WTC11 (cell line): Measurements from ENCODE around the gene CLTRN. TPM values are rescaled to one million over a fixed set of nuclear protein-coding genes. Genes with fewer than 3 reads are reported as not detected.

Experiments used
- ATAC-seq: fragments of 200-7000 bp; cut with Tn5 transposase; 2 replicates; pipeline ENCODE4 v1.10.0; 2021; ENCODE audit warnings: mild to moderate bottlenecking, moderate library complexity
- CTCF ChIA-PET: fragments of 300-600 bp; sonication (Branson Sonifier 250); formaldehyde crosslinking; loops from one replicate; lab custom pipeline; 2021; ENCODE audit warnings: antibody characterized with exemption; lab: Charles Lee
- POLR2A ChIA-PET: fragments of 350-600 bp; sonication (Branson Sonifier 250); formaldehyde crosslinking; loops from one replicate; lab custom pipeline; 2021; ENCODE audit warnings: antibody characterized with exemption; lab: Charles Lee
- DNase-seq: peaks from one replicate; pipeline ENCODE4 v3.0.0; 2021; ENCODE audit warnings: low spot score
- H3K27ac Mint-ChIP-seq: 2 replicates; pipeline ENCODE4 v1.8.0; 2021; ENCODE audit warnings: mixed read lengths
- H3K27me3 Mint-ChIP-seq: 2 replicates; pipeline ENCODE4 v1.8.0; 2021; ENCODE audit warnings: low read depth, mild to moderate bottlenecking, moderate library complexity, mixed read lengths
- H3K36me3 Mint-ChIP-seq: 2 replicates; pipeline ENCODE4 v1.8.0; 2021; ENCODE audit warnings: mixed read lengths
- H3K4me1 Mint-ChIP-seq: 2 replicates; pipeline ENCODE4 v1.8.0; 2022; ENCODE audit warnings: mixed read lengths
- H3K4me3 Mint-ChIP-seq: 2 replicates; pipeline ENCODE4 v1.8.0; 2021; ENCODE audit warnings: mild to moderate bottlenecking, moderate library complexity, mixed read lengths
- H3K9me3 Mint-ChIP-seq: 2 replicates; pipeline ENCODE4 v1.8.0; 2021; ENCODE audit warnings: mixed read lengths
- ARID4B ChIP-seq: sonication (generic); formaldehyde crosslinking; IDR thresholded peaks from 2 replicates; pipeline ENCODE4 v1.8.0; 2023; ENCODE audit warnings: missing genetic modification reagents, mild to moderate bottlenecking, borderline replicate concordance
- CBFB ChIP-seq: sonication (generic); formaldehyde crosslinking; IDR thresholded peaks from 2 replicates; pipeline ENCODE4 v1.8.1; 2022; ENCODE audit warnings: mild to moderate bottlenecking, low read depth, missing genetic modification reagents
- CREB1 ChIP-seq: sonication (generic); formaldehyde crosslinking; IDR thresholded peaks from 2 replicates; pipeline ENCODE4 v1.8.0; 2023; ENCODE audit warnings: mild to moderate bottlenecking, missing genetic modification reagents
- CREM ChIP-seq: sonication (generic); formaldehyde crosslinking; IDR thresholded peaks from 2 replicates; pipeline ENCODE4 v1.8.1; 2022; ENCODE audit warnings: mild to moderate bottlenecking, missing genetic modification reagents, moderate library complexity
- CTCF ChIP-seq: fragments of 200-600 bp; IDR thresholded peaks from 2 replicates; pipeline ENCODE4 v1.8.0; 2022; ENCODE audit warnings: antibody characterized with exemption
- FOXJ3 ChIP-seq: sonication (generic); formaldehyde crosslinking; IDR thresholded peaks from 2 replicates; pipeline ENCODE4 v1.9.0; 2021; ENCODE audit warnings: missing genetic modification reagents, mild to moderate bottlenecking, borderline replicate concordance
- FOXK1 ChIP-seq: sonication (generic); formaldehyde crosslinking; IDR thresholded peaks from 2 replicates; pipeline ENCODE4 v1.8.0; 2022; ENCODE audit warnings: mild to moderate bottlenecking, moderate library complexity, missing genetic modification reagents
- HMGA2 ChIP-seq: fragments of 250-450 bp; sonication (Bioruptor Pico); IDR thresholded peaks from 2 replicates; pipeline ENCODE4 v1.4.0; 2021; ENCODE audit warnings: mild to moderate bottlenecking, moderate library complexity
- JAZF1 ChIP-seq: fragments of 250-450 bp; sonication (Bioruptor Pico); IDR thresholded peaks from 2 replicates; pipeline ENCODE4 v1.9.0; 2021; ENCODE audit warnings: moderate library complexity, mild to moderate bottlenecking, inconsistent platforms
- MAX ChIP-seq: sonication (generic); formaldehyde crosslinking; IDR thresholded peaks from 2 replicates; pipeline ENCODE4 v1.8.0; 2022; ENCODE audit warnings: mild to moderate bottlenecking, missing genetic modification reagents
- MXD4 ChIP-seq: fragments of 250-450 bp; sonication (Bioruptor Pico); IDR thresholded peaks from 2 replicates; pipeline ENCODE4 v1.8.0; 2021; ENCODE audit warnings: mild to moderate bottlenecking, moderate library complexity, borderline replicate concordance
- NR1H2 ChIP-seq: sonication (generic); formaldehyde crosslinking; IDR thresholded peaks from 2 replicates; pipeline ENCODE4 v1.9.0; 2021; ENCODE audit warnings: mild to moderate bottlenecking, moderate library complexity, missing genetic modification reagents
- NR2C2 ChIP-seq: sonication (generic); formaldehyde crosslinking; IDR thresholded peaks from 2 replicates; pipeline ENCODE4 v1.8.0; 2022; ENCODE audit warnings: mild to moderate bottlenecking, missing genetic modification reagents
- NR3C1 ChIP-seq: sonication (generic); formaldehyde crosslinking; conservative IDR thresholded peaks from 2 replicates; pipeline ENCODE4 v1.8.1; 2023; ENCODE audit warnings: low read depth, mild to moderate bottlenecking, missing genetic modification reagents
- PREB ChIP-seq: sonication (generic); formaldehyde crosslinking; IDR thresholded peaks from 2 replicates; pipeline ENCODE4 v1.8.1; 2022; ENCODE audit warnings: mild to moderate bottlenecking, missing genetic modification reagents, moderate library complexity, borderline replicate concordance
- PRRX2 ChIP-seq: fragments of 250-450 bp; sonication (Bioruptor Pico); IDR thresholded peaks from 2 replicates; pipeline ENCODE4 v1.8.0; 2021; ENCODE audit warnings: mild to moderate bottlenecking
- RELA ChIP-seq: sonication (generic); formaldehyde crosslinking; IDR thresholded peaks from 2 replicates; pipeline ENCODE4 v1.8.1; 2022; ENCODE audit warnings: missing genetic modification reagents, mild to moderate bottlenecking, borderline replicate concordance
- SOX15 ChIP-seq: fragments of 250-450 bp; sonication (Bioruptor Pico); IDR thresholded peaks from 2 replicates; pipeline ENCODE4 v1.9.0; 2021; ENCODE audit warnings: mild to moderate bottlenecking
- SP1 ChIP-seq: sonication (generic); formaldehyde crosslinking; conservative IDR thresholded peaks from 2 replicates; pipeline ENCODE4 v1.8.1; 2022; ENCODE audit warnings: missing genetic modification reagents
- USF2 ChIP-seq: sonication (generic); formaldehyde crosslinking; IDR thresholded peaks from 2 replicates; pipeline ENCODE4 v1.8.1; 2023; ENCODE audit warnings: mild to moderate bottlenecking, missing genetic modification reagents, moderate library complexity
- ZBTB21 ChIP-seq: sonication (generic); formaldehyde crosslinking; IDR thresholded peaks from 2 replicates; pipeline ENCODE4 v1.8.1; 2023; ENCODE audit warnings: mild to moderate bottlenecking, missing genetic modification reagents, borderline replicate concordance
- ZMAT4 ChIP-seq: fragments of 250-450 bp; sonication (Bioruptor Pico); IDR thresholded peaks from 2 replicates; pipeline ENCODE4 v1.9.0; 2021; ENCODE audit warnings: mild to moderate bottlenecking
- ZNF121 ChIP-seq: sonication (generic); formaldehyde crosslinking; IDR thresholded peaks from 2 replicates; pipeline ENCODE4 v1.8.0; 2023; ENCODE audit warnings: missing genetic modification reagents
- ZNF281 ChIP-seq: sonication (generic); formaldehyde crosslinking; IDR thresholded peaks from 2 replicates; pipeline ENCODE4 v1.8.0; 2023; ENCODE audit warnings: mild to moderate bottlenecking, missing genetic modification reagents
- ZNF317 ChIP-seq: sonication (generic); formaldehyde crosslinking; IDR thresholded peaks from 2 replicates; pipeline ENCODE4 v1.8.1; 2023; ENCODE audit warnings: low read depth, mild to moderate bottlenecking, moderate library complexity, missing genetic modification reagents, borderline replicate concordance
- total RNA-seq: library from RNA; stranded (reverse); gene quantifications from 3 replicates; pipeline ENCODE4 v1.2.3, GENCODE V29; 2021

CLTRN gene
- total RNA-seq, 1 experiment from 2014 or later = 1.4 TPM

- TF ChIP-seq FOXK1 (CRISPR knock-in tag) = no peak
- no peak for TF ChIP-seq ZNF317 (CRISPR knock-in tag)
- no peak for TF ChIP-seq HMGA2 (CRISPR knock-in tag)
- no peak for TF ChIP-seq PRRX2 (CRISPR knock-in tag)
- no peak for TF ChIP-seq ZMAT4 (CRISPR knock-in tag)
- TF ChIP-seq ZBTB21 = no peak
- no peak for TF ChIP-seq USF2 (CRISPR knock-in tag)
- no peak for TF ChIP-seq MAX (CRISPR knock-in tag)
- no peak for TF ChIP-seq NR2C2 (CRISPR knock-in tag)
- no peak for TF ChIP-seq SOX15
- no peak for TF ChIP-seq CTCF
- ATAC-seq = no peak
- no peak overlapping the region; the same call in 1 of the 2 replicates for H3K27ac Mint-ChIP-seq
- no peak for DNase-seq
- H3K27me3 Mint-ChIP-seq = no peaks in the 10 kb centered on the region
- CTCF ChIA-PET = no interaction called here
- H3K4me1 Mint-ChIP-seq = 0 out of 2 replicates have a peak, but pooled peaks cover 4% of the 10 kb centered on the region
- POLR2A ChIA-PET = no interaction called here
- H3K36me3 Mint-ChIP-seq = no peaks in the 10 kb centered on the region
- H3K4me3 Mint-ChIP-seq = no peak overlapping the region
- no peaks in the 10 kb centered on the region for H3K9me3 Mint-ChIP-seq
These were observed 61.8 kb downstream of the CLTRN start for GRCh38 chrX:15602761-15603160.

GRCh38 chrX:15601932-15602331 is 62.7 kb downstream of the CLTRN start:
- no peak overlapping the region for H3K4me3 Mint-ChIP-seq
- no peaks in the 10 kb centered on the region for H3K27me3 Mint-ChIP-seq
- ATAC-seq = no peak
- TF ChIP-seq NR3C1 (CRISPR knock-in tag) = no peak
- no peak for TF ChIP-seq JAZF1 (CRISPR knock-in tag)
- no peak for TF ChIP-seq ZNF121
- TF ChIP-seq CREM = no peak
- TF ChIP-seq CREB1 (CRISPR knock-in tag) = no peak
- no peak for TF ChIP-seq PREB
- TF ChIP-seq HMGA2 (CRISPR knock-in tag) = no peak
- no peak for TF ChIP-seq RELA (CRISPR knock-in tag)
- no peak for TF ChIP-seq ZNF281 (CRISPR knock-in tag)
- no peak for TF ChIP-seq ZNF317 (CRISPR knock-in tag)
- no peak for TF ChIP-seq SP1 (CRISPR knock-in tag)
- TF ChIP-seq FOXJ3 (CRISPR knock-in tag) = no peak
- no peak for TF ChIP-seq MXD4
- TF ChIP-seq ARID4B (CRISPR knock-in tag) = no peak
- TF ChIP-seq SOX15 = no peak
- TF ChIP-seq NR1H2 (CRISPR knock-in tag) = no peak
- no peak for TF ChIP-seq CBFB (CRISPR knock-in tag)
- TF ChIP-seq, all 79 proteins: peak for 0
- ChIA-PET POLR2A (no interaction called here), CTCF (no interaction called here)
- H3K36me3 Mint-ChIP-seq = no peaks in the 10 kb centered on the region
- no peak for DNase-seq
- 0 out of 2 replicates have a peak, but pooled peaks cover 2% of the 10 kb centered on the region for H3K4me1 Mint-ChIP-seq
- peak overlapping the region; percentile 22; the same call in 1 of the 2 replicates for H3K27ac Mint-ChIP-seq
- H3K9me3 Mint-ChIP-seq = no peaks in the 10 kb centered on the region
